SK-N-MC (cell line): ENCODE data around the gene HPF1.

Source experiments
- EZH2 ChIP-seq: fragments of 200-600 bp; sonication (generic); IDR thresholded peaks from one replicate; pipeline ENCODE4 v1.6.1; 2017; ENCODE audit warnings: antibody characterized with exemption
- POLR2AphosphoS5 ChIP-seq: IDR thresholded peaks from 2 replicates; pipeline ENCODE4 v1.6.1; 2012; ENCODE audit warnings: mild to moderate bottlenecking, low read depth, low read length, borderline replicate concordance

- no peak for TF ChIP-seq POLR2AphosphoS5
- TF ChIP-seq EZH2, result no peak
Observed at GRCh38 chr4:169730564-169730963, 27.2 kb downstream of the HPF1 start.
